ENCODE results near the gene TANC1.

Gene TANC1

DNA sequence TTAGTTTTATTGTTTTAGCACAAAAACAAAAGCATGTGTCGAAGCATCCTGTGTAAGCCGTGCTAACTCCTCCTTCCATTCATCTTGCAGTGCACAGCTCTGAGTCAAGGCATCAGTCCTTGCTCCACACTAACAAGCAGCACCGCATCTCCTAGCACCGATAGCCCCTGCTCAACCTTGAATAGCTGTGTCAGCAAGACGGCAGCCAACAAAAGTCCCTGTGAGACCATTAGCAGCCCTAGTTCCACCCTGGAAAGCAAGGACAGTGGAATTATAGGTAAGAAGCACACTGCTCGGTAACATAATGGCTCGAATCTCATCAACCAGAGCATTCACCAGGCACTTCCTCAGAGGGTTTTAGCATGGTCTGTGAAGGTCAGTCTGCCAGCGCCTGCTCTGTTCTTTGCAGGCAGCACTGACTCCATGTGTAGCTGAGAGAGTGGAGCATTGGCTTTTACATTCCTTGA lies 181.9 kb downstream of the TANC1 start:
- DNase-seq (ENCODE audit: low spot score): no peak
- no peak for TF ChIP-seq CTCF (IDR thresholded peaks at IDR 0.05; ENCODE audit: extremely low read depth, insufficient read depth, missing control alignments)
- in situ Hi-C loops (cut with MboI; ENCODE audit: low pct_unique_long_range_greater_than_20kb, low sequenced_read_pairs, unreplicated experiment): no loop called here

- DNase-seq (ENCODE audit: low spot score): no peak
- in situ Hi-C loops (cut with MboI; ENCODE audit: low pct_unique_long_range_greater_than_20kb, low sequenced_read_pairs, unreplicated experiment): no loop called here
Measured at GRCh38 chr2:159151198-159152127, 183.0 kb downstream of the TANC1 start.

DNA sequence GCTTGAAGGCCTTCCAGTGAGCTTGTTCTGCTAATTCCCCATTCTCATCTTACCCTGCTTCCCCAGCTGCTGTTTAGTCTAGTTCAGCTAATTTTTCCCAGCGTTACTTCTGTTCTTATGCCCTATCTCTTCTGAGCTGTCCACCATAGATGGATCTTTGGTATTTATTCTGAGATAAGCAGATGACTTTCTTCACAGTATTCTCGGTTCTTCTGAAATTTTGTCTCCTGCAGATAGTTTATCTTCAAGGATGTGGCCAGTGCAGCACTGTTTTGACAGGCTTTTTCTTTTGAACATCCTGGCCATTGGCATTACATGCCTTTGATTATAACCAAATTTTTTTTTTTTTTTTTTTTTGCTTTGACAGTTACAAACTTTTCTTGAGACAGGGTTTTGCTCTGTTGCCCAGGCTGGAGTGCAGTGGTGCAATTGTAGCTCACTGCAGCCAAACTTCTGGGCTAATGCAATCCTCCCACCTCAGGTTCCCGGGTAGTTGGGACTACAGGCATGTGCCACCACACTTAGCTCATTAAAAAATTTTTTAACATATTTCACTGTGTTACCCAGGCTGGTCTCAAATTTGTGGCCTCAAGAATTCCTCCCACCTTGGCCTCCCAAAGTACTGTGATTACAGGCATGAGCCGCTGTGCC lies 183.8 kb downstream of the TANC1 start:
- TF ChIP-seq CTCF (IDR thresholded peaks at IDR 0.05; ENCODE audit: extremely low read depth, insufficient read depth, missing control alignments): no peak
- in situ Hi-C loops (cut with MboI; ENCODE audit: low pct_unique_long_range_greater_than_20kb, low sequenced_read_pairs, unreplicated experiment): no loop called here
- no peak for DNase-seq (ENCODE audit: low spot score)

More at GRCh38 chr2:159151198-159152127, 183.0 kb downstream of the TANC1 start:
- TF ChIP-seq CTCF (IDR thresholded peaks at IDR 0.05; ENCODE audit: extremely low read depth, insufficient read depth, missing control alignments): no peak

DNA sequence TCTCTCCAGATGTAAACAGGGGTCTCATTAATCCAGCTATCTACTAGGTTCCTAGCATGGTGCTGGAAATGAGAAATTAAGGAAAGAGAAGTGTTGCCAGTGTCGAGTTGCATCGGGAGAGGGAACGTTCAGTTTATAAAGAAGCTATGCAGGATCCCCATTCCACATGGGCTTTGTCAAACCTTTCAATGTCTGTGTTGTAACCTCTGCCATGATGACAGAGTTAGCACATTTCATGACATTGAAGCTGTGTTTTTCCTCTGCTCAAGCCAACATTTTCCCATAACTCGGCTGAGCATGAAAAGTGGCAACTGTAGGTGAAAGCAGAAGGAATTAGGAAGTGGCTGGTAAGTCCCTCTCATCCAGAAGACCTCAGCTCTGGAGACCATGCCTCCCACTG lies 184.6 kb downstream of the TANC1 start:
- TF ChIP-seq CTCF (IDR thresholded peaks at IDR 0.05; ENCODE audit: extremely low read depth, insufficient read depth, missing control alignments): no peak
- DNase-seq (ENCODE audit: low spot score): no peak
- in situ Hi-C loops (cut with MboI; ENCODE audit: low pct_unique_long_range_greater_than_20kb, low sequenced_read_pairs, unreplicated experiment): no loop called here

- in situ Hi-C loops (cut with MboI; ENCODE audit: low pct_unique_long_range_greater_than_20kb, low sequenced_read_pairs, unreplicated experiment): no loop called here
- no peak for TF ChIP-seq CTCF (IDR thresholded peaks at IDR 0.05; ENCODE audit: extremely low read depth, insufficient read depth, missing control alignments)
- DNase-seq (ENCODE audit: low spot score): no peak
Measured at GRCh38 chr2:159153463-159153862, 185.0 kb downstream of the TANC1 start.

- in situ Hi-C loops (cut with MboI; ENCODE audit: low pct_unique_long_range_greater_than_20kb, low sequenced_read_pairs, unreplicated experiment): no loop called here
- no peak for TF ChIP-seq CTCF (IDR thresholded peaks at IDR 0.05; ENCODE audit: extremely low read depth, insufficient read depth, missing control alignments)
- DNase-seq (ENCODE audit: low spot score): no peak
Measured at GRCh38 chr2:159153951-159154350, 185.5 kb downstream of the TANC1 start.
